Subcutaneous adipose tissue (tissue), 4 donors: Measurements from ENCODE around the gene WFDC1. TPM values are rescaled to one million over a fixed set of nuclear protein-coding genes. Genes with fewer than 3 reads are reported as not detected.

Experiments used
- total RNA-seq, 4 donors: library from RNA; depleted of rRNA; stranded (reverse); fragments of >200 nt; gene quantifications; one replicate each; pipeline ENCODE4 v1.1.0, GENCODE V29; 2016
- TF ChIP-seq, protein P1 (sequence below): fragments of 450-650 bp; IDR thresholded peaks from one replicate; pipeline ENCODE4 v1.5.1; 2016; ENCODE audit warnings: low read depth, mild to moderate bottlenecking, control low read depth, antibody characterized with exemption, moderate library complexity

Gene WFDC1
- total RNA-seq, 4 donors from 2014 or later: 0.38 to 0.98 (median 0.44) TPM; not detected in 1

- TF ChIP-seq, protein P1, sequence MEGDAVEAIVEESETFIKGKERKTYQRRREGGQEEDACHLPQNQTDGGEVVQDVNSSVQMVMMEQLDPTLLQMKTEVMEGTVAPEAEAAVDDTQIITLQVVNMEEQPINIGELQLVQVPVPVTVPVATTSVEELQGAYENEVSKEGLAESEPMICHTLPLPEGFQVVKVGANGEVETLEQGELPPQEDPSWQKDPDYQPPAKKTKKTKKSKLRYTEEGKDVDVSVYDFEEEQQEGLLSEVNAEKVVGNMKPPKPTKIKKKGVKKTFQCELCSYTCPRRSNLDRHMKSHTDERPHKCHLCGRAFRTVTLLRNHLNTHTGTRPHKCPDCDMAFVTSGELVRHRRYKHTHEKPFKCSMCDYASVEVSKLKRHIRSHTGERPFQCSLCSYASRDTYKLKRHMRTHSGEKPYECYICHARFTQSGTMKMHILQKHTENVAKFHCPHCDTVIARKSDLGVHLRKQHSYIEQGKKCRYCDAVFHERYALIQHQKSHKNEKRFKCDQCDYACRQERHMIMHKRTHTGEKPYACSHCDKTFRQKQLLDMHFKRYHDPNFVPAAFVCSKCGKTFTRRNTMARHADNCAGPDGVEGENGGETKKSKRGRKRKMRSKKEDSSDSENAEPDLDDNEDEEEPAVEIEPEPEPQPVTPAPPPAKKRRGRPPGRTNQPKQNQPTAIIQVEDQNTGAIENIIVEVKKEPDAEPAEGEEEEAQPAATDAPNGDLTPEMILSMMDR: no peak
Observed at GRCh38 chr16:84358601-84359295, 64.1 kb downstream of the WFDC1 start.

GRCh38 chr16:84359326-84359725 is 64.6 kb downstream of the WFDC1 start:
- TF ChIP-seq, protein P1: no peak

GRCh38 chr16:84360170-84360569 is 65.5 kb downstream of the WFDC1 start:
- TF ChIP-seq, protein P1: no peak

DNA sequence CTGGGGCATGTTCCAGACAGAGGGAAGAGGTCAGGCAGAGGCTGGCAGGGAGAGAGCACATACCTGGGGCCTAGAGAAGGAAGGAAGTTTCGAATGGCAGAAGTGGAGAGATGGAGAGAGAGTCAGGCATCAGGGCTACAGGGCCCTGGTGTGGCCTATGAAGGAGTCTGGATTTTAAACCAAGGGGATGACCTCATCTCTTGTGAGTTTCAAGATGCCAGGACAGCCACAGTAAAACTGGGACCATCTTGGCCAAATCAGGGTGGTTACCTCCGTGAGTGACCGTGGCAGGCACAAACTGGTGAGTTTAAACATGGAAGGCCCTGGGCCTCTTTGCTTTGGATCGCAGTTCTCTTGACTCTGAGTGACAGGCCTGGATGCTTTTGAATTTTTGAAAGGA is 66.1 kb downstream of the WFDC1 start:
- TF ChIP-seq, protein P1: no peak

DNA sequence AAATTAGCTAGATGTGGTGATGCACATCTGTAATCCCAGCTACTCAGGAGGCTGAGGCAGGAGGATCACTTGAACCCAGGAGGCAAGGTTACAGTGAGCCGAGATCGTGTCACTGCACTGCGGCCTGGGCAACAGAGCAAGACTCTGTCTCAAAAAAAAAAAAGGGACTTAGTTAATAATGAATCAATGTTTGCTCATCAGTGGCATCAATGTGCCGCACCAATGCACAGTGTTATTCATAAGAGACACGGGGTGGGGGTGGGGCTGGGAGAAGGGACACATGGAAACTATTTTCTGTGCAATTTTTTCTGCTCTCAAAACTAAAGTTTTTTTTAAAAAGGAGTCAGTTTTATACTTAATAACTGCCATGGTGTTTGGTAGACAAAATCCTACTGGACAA is 66.9 kb downstream of the WFDC1 start:
- TF ChIP-seq, protein P1: no peak

DNA sequence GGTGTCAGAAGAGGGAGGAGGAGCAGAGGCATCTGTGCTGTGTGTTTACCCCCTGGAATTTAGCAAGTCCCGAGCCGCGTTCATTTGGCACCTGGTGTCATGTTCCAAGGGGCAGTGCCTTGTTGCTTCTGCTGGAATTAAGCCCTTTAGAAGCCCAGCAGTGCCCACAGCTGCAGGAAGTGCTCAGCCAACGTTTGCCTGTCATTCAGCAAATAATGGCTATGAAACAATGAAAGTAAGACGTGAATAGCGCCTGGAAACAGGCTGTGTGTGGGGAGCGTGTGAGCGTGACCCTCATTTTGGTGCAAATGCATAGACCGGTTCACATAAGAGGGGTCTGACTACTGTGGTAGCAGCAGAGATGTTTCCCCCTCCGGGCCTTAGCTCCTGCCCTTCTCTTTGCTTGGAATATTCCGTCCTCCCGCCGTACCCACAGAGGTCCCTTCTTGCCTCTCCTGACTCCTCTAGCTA is 67.8 kb downstream of the WFDC1 start:
- TF ChIP-seq, protein P1: no peak

DNA sequence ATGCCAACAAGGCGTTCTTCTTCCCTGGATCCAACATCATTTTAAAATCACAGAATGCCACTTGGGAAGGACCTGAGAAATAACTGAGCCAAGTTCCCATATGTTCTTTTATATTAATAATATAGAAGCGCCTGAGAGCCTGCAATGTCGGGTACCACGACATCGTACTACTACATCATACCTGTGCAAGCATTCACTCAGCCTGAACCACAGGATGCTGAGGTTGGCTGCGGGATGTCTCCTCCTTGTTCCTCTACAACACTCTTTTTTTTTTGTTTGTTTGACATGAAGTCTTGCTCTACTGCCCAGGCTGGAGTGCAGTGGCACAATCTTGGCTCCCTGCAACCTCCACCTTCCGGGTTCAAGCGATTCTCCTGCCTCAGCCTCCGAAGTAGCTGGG is 71.5 kb downstream of the WFDC1 start:
- TF ChIP-seq, protein P1: no peak
